NCI-H2227 (cell line): ENCODE results near the gene ACADVL.
"Not testable (repeated sequence)": the region's sequence is repeated elsewhere in the genome, so short reads cannot be mapped to it uniquely, and the experiment has no call there.

Experiments used
- DNase-seq: peaks from one replicate; lab custom pipeline; 2025; ENCODE audit not compliant: unreplicated experiment; lab: John Stamatoyannopoulos, UW

Gene ACADVL

GRCh38 chr17:7219812-7220592 lies at the start of gene ACADVL, which contains the start of gene DLG4:
ACADVL (plus strand) TSS chr17:7219938; CDS start chr17:7219985, 47 bp downstream.
DLG4 (minus strand) TSS chr17:7219836.
- peak; percentile 81 for DNase-seq

GRCh38 chr17:7172522-7173191 lies 47.1 kb upstream of the ACADVL start:
- DNase-seq: not testable (repeated sequence)

- DNase-seq: no peak
Measured at GRCh38 chr17:7173687-7174602, 45.8 kb upstream of the ACADVL start.

- no peak for DNase-seq
Measured at GRCh38 chr17:7174603-7175326, 45.0 kb upstream of the ACADVL start.

GRCh38 chr17:7175330-7175733 lies 44.4 kb upstream of the ACADVL start:
- no peak for DNase-seq

- DNase-seq: no peak
Measured at GRCh38 chr17:7176107-7176840, 43.5 kb upstream of the ACADVL start.

- peak; percentile 22 for DNase-seq
Measured at GRCh38 chr17:7176841-7177190, 42.9 kb upstream of the ACADVL start.

- DNase-seq: peak; percentile 83
Measured at GRCh38 chr17:7177191-7177953, 42.4 kb upstream of the ACADVL start.

GRCh38 chr17:7177954-7178477 lies 41.7 kb upstream of the ACADVL start:
- peak; percentile 38 for DNase-seq

GRCh38 chr17:7178973-7179316 lies 40.8 kb upstream of the ACADVL start:
- no peak for DNase-seq

- no peak for DNase-seq
Measured at GRCh38 chr17:7179317-7180254, 40.2 kb upstream of the ACADVL start, which contains the start of gene ASGR1. ASGR1 (minus strand) TSS chr17:7179370; CDS start chr17:7178563, 807 bp downstream.

- not testable (repeated sequence) for DNase-seq
Measured at GRCh38 chr17:7182101-7182500, 37.6 kb upstream of the ACADVL start.

GRCh38 chr17:7183433-7184090 lies 36.2 kb upstream of the ACADVL start:
- no peak for DNase-seq

GRCh38 chr17:7184091-7184488 lies 35.6 kb upstream of the ACADVL start:
- DNase-seq: peak; percentile 5

- no peak for DNase-seq
Measured at GRCh38 chr17:7184647-7185046, 35.1 kb upstream of the ACADVL start.

GRCh38 chr17:7186241-7186640 lies 33.5 kb upstream of the ACADVL start:
- no peak for DNase-seq

GRCh38 chr17:7190276-7190917 lies 29.3 kb upstream of the ACADVL start:
- no peak for DNase-seq
